ENCODE measurements around the gene GPR107. TPM values are rescaled to one million over a fixed set of nuclear protein-coding genes. Genes with fewer than 3 reads are reported as not detected.

Gene GPR107
- total RNA-seq, 6 donors from 2014 or later: 26.5 to 44.4 (median 35.3) TPM

DNA sequence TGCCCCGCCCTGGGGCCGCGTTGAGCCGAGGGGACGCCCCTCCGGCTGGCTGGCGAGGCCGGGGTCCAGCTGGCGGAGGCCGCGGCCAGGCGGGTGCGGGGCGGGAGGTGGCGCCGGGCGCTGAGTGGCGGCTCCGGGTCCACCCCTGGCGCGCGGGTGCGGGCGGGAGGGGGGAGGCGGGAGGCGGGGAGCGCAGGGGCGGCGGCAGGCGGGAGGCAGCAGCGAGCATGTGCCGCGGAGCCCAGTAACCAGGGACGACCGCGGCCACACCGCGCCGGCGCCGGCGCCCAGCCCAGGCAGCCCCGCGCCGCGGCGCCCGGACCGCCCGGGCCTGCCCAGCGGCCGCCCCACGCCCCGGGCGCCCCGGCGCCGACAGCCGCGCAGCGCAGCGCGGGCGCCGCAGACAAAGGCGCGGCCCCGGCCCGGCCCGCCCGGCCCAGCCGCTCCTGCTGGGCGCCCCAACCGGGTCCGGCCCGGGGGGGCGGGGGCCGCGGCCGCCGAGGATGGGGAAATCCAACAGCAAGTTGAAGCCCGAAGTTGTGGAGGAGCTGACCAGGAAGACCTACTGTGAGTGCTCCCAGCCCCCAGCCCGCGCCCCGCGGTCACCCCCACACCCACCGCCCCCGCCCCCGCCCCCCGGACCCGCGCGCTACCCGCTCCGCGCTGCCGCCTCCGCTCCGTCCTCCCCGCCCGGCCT, 118.6 kb downstream of the GPR107 start, which contains the start of gene NCS1:
TSS of gene NCS1 (plus strand) at position 244 of the 697 bp plus-strand sequence. CDS start at position 504, 260 bp downstream.
- Histone ChIP-seq H3K27me3 (peaks cover 0 to 5% (median 4%) of the 10 kb centered on the region in 4 donors), H3K4me3 (peak within 1 kb of the TSS; percentile 35 to 58 (median 51)), H3K27ac (peak within 1 kb of the TSS in 1 of 4 donors; percentile 68), H3K4me1 (peaks cover 12 to 20% (median 15%) of the 10 kb centered on the region in 4 donors), H3K9me3 (no peaks in the 10 kb centered on the region), H3K36me3 (no peaks in the 10 kb centered on the region)
- DNase-seq (peak; percentile 53 to 95), ATAC-seq (ENCODE audit: low FRiP score in 2 of 2) (peak in 1 of 2 donors; percentile 87)
- TF ChIP-seq POLR2A (IDR thresholded peaks at IDR 0.05) (no peak), EP300 (IDR thresholded peaks at IDR 0.05) (no peak), POLR2AphosphoS5 (IDR thresholded peaks at IDR 0.05) (no peak)
- TF ChIP-seq, protein P1, sequence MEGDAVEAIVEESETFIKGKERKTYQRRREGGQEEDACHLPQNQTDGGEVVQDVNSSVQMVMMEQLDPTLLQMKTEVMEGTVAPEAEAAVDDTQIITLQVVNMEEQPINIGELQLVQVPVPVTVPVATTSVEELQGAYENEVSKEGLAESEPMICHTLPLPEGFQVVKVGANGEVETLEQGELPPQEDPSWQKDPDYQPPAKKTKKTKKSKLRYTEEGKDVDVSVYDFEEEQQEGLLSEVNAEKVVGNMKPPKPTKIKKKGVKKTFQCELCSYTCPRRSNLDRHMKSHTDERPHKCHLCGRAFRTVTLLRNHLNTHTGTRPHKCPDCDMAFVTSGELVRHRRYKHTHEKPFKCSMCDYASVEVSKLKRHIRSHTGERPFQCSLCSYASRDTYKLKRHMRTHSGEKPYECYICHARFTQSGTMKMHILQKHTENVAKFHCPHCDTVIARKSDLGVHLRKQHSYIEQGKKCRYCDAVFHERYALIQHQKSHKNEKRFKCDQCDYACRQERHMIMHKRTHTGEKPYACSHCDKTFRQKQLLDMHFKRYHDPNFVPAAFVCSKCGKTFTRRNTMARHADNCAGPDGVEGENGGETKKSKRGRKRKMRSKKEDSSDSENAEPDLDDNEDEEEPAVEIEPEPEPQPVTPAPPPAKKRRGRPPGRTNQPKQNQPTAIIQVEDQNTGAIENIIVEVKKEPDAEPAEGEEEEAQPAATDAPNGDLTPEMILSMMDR (IDR thresholded peaks at IDR 0.05): no peak
- WGBS, 2 donors: 0 to 1% methylated on average over 17 to 28 of the region's 101 CpGs

GRCh38 chr9:130172858-130173665, 119.4 kb downstream of the GPR107 start:
- DNase-seq (peak in 1 of 2 donors; percentile 87), ATAC-seq (ENCODE audit: low FRiP score in 2 of 2) (peak in 1 of 2 donors; percentile 30)
- Histone ChIP-seq H3K27ac (peak overlapping the region in 1 of 4 donors; percentile 68), H3K4me1 (peaks cover 12 to 20% (median 15%) of the 10 kb centered on the region in 4 donors), H3K36me3 (no peaks in the 10 kb centered on the region), H3K27me3 (peaks cover 0 to 5% (median 4%) of the 10 kb centered on the region in 4 donors), H3K9me3 (no peaks in the 10 kb centered on the region), H3K4me3 (peak overlapping the region; percentile 35 to 58 (median 51))
- WGBS, 2 donors: 14 to 23% methylated on average over 7 to 11 of the region's 57 CpGs
- TF ChIP-seq EP300 (IDR thresholded peaks at IDR 0.05): no peak
- TF ChIP-seq POLR2AphosphoS5 (IDR thresholded peaks at IDR 0.05): no peak
- TF ChIP-seq POLR2A (IDR thresholded peaks at IDR 0.05): no peak
- TF ChIP-seq, protein P1 (IDR thresholded peaks at IDR 0.05): no peak

DNA sequence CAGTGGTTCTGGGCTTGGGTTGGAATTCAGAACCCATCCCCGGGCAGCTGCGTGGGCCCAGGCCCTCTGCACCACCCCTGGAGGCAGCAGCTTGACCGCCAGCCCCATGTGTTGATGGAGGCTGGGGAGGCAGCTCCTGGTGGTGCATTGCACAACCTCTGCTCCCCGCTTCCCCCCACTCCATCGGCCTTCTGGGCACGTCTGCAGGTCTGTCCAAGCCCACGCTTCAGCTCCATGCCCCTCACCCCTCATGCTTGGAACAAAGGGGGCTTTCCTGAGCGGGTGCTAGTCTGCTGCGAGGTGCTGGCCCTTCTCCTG, 119.9 kb downstream of the GPR107 start:
- H3K36me3 ChIP-seq: no peaks in the 10 kb centered on the region
- H3K4me3 ChIP-seq: peak overlapping the region in 2 of 4 donors; percentile 48 to 58
- DNase-seq (no peak), ATAC-seq (ENCODE audit: low FRiP score in 2 of 2) (peak in 1 of 2 donors; percentile 16)
- H3K27ac ChIP-seq: no peak overlapping the region
- TF ChIP-seq, protein P1 (IDR thresholded peaks at IDR 0.05): no peak
- no peak for TF ChIP-seq EP300 (IDR thresholded peaks at IDR 0.05)
- no peak for TF ChIP-seq POLR2A (IDR thresholded peaks at IDR 0.05)
- TF ChIP-seq POLR2AphosphoS5 (IDR thresholded peaks at IDR 0.05): no peak
- peaks cover 0 to 5% (median 4%) of the 10 kb centered on the region in 4 donors for H3K27me3 ChIP-seq
- 76 to 84% methylated on average over 5 to 9 of the region's 9 CpGs for WGBS, 2 donors
- no peaks in the 10 kb centered on the region for H3K9me3 ChIP-seq
- H3K4me1 ChIP-seq: peaks cover 12 to 20% (median 15%) of the 10 kb centered on the region in 4 donors

GRCh38 chr9:130174025-130174424, 120.3 kb downstream of the GPR107 start:
- no peaks in the 10 kb centered on the region for H3K36me3 ChIP-seq
- peaks cover 12 to 20% (median 15%) of the 10 kb centered on the region in 4 donors for H3K4me1 ChIP-seq
- WGBS, 2 donors: 96% methylated on average over 9 of the region's 9 CpGs; no CpG with 5 or more reads in 1 of the 2 donors
- no peak overlapping the region for H3K4me3 ChIP-seq
- TF ChIP-seq POLR2AphosphoS5 (IDR thresholded peaks at IDR 0.05) (no peak), POLR2A (IDR thresholded peaks at IDR 0.05) (no peak), EP300 (IDR thresholded peaks at IDR 0.05) (no peak)
- TF ChIP-seq, protein P1 (IDR thresholded peaks at IDR 0.05): no peak
- no peak overlapping the region for H3K27ac ChIP-seq
- peaks cover 0 to 5% (median 4%) of the 10 kb centered on the region in 4 donors for H3K27me3 ChIP-seq
- no peak for ATAC-seq (ENCODE audit: low FRiP score in 2 of 2)
- DNase-seq: no peak
- no peaks in the 10 kb centered on the region for H3K9me3 ChIP-seq
